Measurements from ENCODE around the gene PLK5.

DNA sequence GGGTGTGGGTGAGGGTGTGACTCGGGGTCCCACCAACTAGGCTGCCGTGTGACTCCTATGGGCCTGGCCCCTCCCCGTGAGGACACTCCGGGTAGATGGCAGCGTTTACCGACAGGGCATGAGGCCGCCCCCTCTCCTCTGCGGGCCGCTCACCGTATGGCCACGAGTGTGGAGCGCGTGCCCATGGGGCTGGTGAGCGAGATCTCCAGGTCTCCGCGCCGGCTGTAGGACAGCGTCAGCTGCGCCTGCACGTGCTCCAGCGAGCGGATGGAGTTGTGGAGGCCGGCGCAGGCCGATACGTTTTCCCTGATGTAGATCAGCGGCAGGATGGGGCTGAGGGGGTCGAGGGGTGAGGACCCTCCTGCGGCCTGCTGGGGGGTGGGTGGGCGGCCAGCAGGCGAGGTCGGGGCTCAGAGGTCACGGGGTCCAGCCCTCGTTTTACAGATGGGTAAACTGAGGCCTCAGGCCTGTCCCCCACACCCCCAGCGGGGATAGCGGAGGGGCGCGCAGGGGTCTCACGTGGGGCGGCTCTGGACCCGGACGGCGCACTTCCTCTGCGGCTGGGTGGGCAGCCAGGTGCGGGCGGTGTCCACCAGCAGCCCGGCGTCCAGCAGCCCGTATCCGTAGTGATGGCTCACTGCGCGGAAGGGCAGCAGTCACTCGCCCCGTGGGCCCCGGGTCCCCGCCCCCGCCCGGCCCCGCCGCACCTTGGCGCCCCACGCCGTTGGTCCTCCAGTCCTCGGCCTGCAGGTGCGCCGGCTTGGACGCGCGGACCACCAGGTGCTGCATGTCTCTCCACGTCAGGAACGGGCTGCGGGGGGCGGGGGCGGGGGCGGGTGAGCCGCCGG, 40.5 kb upstream of the PLK5 start:
- TF ChIP-seq, protein P1, sequence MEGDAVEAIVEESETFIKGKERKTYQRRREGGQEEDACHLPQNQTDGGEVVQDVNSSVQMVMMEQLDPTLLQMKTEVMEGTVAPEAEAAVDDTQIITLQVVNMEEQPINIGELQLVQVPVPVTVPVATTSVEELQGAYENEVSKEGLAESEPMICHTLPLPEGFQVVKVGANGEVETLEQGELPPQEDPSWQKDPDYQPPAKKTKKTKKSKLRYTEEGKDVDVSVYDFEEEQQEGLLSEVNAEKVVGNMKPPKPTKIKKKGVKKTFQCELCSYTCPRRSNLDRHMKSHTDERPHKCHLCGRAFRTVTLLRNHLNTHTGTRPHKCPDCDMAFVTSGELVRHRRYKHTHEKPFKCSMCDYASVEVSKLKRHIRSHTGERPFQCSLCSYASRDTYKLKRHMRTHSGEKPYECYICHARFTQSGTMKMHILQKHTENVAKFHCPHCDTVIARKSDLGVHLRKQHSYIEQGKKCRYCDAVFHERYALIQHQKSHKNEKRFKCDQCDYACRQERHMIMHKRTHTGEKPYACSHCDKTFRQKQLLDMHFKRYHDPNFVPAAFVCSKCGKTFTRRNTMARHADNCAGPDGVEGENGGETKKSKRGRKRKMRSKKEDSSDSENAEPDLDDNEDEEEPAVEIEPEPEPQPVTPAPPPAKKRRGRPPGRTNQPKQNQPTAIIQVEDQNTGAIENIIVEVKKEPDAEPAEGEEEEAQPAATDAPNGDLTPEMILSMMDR (IDR thresholded peaks at IDR 0.05): no peak
- TF ChIP-seq POLR2A (IDR thresholded peaks at IDR 0.05) (no peak), EP300 (IDR thresholded peaks at IDR 0.05) (no peak)

All from gastroesophageal sphincter (tissue), 3 donors.